Subcutaneous adipose tissue (tissue), 4 donors: ENCODE measurements around the gene SYT7. TPM values are rescaled to one million over a fixed set of nuclear protein-coding genes. Genes with fewer than 3 reads are reported as not detected.

Experiments used
- CTCF ChIP-seq: fragments of 450-650 bp; IDR thresholded peaks from one replicate; pipeline ENCODE4 v1.5.1; 2016; ENCODE audit warnings: low read depth, mild to moderate bottlenecking, control low read depth, antibody characterized with exemption, moderate library complexity
- total RNA-seq, 4 donors: library from RNA; depleted of rRNA; stranded (reverse); fragments of >200 nt; gene quantifications; one replicate each; pipeline ENCODE4 v1.1.0, GENCODE V29; 2016

SYT7 gene
- total RNA-seq, 4 donors from 2014 or later, result 0.66 to 4.0 (median 1.4) TPM

DNA sequence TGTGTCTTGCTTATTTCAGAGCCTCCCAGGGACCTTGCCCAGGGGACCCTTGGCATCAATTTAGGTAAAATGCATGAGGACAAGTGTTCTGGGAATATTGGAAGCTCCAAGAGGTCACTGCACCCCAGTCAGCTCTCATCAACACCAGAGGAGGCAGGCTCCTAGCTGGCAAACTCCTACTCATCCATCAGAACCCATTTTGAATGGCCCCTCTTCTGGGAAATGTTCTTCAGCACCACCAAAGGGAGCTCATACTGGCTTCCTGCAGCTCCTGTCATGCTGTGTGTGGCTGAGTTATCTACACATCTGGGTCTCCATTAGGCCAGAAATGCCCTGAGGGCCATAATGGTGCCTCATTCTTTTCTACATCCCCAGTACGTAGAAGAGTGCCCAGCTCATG, 54.6 kb downstream of the SYT7 start:
- TF ChIP-seq CTCF, result no peak

DNA sequence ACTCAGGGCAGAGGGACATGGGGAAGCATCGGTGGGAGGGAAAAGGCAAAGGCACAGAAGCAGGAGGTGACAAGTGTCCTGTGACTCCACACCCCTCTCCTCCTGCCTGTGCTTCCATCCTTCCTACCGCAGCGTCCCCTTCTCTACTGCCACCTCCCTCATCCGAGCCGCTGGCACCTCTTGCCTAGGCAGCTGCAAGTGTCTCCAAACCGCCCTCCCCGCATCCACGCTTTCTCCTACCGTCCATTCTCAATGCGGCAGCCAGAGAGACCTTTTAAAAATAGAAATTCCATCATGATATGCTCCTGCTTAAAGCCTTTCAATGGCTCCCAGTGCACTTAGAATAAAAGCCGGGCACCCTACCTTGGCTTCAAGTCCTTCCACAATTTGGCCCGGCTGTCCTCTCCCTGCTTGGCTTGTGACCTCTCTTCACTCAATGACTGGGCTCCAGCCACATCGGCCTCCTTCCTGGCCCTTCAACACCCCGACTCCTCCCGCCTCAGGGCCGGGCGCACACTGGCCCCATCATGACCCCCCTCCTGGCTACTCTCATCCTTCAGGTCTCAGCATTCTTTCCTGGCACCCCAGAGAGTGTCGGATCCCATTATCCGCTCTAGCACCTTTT, 55.8 kb downstream of the SYT7 start:
- no peak for TF ChIP-seq CTCF

DNA sequence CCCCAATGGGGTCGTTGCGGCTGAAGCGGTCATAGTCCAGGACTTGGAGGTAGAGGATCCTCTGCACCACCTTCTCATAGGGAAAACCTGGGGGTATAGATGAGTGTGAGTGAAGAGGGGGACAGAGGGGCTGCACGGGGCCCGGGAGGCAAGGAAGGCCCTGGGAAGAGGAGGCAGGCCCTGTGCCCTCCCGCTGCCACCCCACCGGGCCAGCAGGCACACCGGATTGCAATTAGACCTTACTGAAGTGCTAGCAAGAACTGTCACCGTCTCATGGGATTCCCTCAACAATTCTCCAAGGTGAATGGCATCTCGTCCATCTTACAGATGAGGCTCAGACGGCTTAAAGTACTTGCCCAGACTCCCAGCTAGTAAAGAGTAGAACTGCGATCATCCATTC, 56.4 kb downstream of the SYT7 start:
- no peak for TF ChIP-seq CTCF

DNA sequence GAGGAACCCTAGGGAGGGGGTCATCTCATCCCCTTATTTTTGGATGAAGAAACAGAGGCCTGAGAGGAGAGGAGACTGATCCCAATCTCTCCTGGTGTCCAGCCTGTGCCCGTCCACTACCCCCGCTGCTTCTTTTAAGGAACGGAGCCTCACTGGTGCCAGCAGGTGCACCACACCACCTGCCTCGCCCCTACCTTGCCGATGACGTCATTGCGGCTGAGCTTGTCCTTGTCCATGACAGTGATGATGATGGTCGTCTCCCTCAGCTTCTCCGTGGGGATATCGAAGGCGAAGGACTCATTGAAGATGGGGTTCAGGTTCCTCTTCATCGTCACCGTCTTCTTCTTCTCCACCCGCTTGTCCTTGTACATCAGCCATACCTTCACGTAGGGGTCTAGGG, 58.0 kb downstream of the SYT7 start:
- TF ChIP-seq CTCF, result no peak

DNA sequence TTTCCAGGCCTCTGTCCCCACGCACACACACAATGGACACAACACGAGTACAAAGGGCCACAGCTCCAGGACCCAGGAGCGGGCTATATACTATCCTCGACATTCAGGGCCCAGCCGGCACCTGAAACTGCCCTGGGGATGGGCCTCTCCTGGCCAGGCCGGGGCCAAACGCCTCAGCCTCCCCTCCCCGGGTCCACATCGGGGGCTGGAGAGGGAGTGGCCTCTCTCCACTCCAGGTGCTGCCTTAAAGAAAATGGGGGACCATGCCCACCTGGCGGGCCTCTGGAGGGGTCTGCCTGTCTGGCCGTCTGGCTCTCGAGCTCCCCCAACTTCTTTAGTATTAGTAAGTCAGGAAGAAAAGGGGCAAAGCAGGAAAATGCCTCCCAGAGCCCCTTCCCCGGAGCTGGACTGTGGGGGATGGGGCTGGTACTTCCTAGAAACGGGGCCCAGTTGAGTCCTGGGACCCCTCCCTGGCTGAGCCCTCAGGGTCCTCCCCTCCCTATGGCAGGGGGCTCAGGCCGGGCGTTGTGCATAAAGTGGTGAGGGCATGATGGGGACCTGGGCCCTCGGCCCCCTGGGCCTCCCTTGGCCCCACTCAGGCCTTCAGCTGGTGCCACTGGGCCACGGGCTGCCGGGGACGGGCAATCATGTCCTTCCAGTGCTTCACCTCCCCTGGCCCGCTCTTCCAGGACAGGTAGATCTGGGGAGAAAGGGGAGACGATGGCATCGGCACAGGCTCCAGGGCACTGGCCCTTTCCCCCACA, 62.7 kb downstream of the SYT7 start:
- no peak for TF ChIP-seq CTCF

DNA sequence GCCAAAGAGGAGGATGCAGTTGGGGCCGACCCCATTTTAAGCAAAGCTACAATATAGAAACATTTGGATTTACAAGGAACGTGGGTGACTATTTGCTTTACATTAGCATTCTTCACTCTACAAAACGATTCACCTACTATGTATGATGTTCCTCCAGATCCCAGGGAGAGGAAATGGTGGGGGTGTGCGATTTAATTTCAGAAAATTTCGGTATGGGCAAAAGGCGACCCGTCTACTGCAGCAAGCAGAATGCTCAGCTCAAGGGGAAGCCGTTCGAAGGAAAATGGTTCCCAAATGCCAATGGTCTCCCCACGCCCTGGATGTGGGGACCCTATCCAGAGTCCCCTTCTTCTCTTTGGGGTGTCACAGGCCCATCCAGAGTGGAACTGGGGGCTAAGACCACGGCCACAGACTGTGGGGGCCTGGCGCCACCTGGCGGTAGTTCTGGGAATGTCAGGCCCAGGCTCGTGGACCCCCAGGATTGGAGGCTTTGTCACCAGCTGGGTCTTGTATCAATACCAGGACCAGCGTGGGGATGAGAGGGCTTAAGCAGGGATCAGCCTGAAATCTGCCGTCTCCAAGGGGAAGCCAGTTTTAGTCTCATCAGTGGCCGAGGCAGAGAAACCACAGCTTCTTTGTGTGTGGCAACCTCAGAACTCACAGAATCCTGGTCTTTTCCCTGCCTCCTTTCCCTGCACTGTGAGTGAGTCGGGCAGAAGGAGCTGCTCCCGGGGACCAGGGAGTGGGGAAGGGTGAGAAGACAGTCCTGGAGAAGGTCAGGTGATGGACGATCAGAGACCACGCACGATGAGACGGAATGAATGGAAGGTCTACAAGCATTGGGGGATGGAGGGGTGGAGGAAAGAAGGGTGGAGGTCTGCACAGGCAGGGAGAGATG, 64.0 kb downstream of the SYT7 start:
- TF ChIP-seq CTCF, result no peak

DNA sequence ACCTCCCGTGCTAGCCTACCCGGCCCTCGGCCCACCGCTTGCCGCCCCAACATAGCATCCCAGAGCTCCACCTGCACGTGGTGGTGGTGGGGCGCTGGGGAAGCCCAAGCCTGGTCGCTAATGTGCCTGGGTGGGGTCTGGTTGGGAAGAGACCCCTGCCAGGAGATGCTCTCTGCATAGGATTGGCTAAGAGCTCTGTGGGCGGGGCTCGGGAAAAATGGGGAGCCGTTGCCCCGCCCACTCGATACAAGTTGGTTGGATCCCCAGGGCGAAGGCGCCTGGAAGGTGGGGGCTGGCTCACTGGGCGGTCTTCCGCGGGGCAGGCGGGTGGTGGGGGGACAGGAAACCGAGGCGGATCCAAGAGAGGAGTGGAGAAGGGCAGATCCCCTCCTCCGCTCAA, 64.7 kb downstream of the SYT7 start:
- TF ChIP-seq CTCF, result no peak
